Measurements from ENCODE around the gene POLR1F.
"Not testable (repeated sequence)": the region's sequence is repeated elsewhere in the genome, so short reads cannot be mapped to it uniquely, and the experiment has no call there.

The POLR1F gene, protein sequence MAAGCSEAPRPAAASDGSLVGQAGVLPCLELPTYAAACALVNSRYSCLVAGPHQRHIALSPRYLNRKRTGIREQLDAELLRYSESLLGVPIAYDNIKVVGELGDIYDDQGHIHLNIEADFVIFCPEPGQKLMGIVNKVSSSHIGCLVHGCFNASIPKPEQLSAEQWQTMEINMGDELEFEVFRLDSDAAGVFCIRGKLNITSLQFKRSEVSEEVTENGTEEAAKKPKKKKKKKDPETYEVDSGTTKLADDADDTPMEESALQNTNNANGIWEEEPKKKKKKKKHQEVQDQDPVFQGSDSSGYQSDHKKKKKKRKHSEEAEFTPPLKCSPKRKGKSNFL

DNA sequence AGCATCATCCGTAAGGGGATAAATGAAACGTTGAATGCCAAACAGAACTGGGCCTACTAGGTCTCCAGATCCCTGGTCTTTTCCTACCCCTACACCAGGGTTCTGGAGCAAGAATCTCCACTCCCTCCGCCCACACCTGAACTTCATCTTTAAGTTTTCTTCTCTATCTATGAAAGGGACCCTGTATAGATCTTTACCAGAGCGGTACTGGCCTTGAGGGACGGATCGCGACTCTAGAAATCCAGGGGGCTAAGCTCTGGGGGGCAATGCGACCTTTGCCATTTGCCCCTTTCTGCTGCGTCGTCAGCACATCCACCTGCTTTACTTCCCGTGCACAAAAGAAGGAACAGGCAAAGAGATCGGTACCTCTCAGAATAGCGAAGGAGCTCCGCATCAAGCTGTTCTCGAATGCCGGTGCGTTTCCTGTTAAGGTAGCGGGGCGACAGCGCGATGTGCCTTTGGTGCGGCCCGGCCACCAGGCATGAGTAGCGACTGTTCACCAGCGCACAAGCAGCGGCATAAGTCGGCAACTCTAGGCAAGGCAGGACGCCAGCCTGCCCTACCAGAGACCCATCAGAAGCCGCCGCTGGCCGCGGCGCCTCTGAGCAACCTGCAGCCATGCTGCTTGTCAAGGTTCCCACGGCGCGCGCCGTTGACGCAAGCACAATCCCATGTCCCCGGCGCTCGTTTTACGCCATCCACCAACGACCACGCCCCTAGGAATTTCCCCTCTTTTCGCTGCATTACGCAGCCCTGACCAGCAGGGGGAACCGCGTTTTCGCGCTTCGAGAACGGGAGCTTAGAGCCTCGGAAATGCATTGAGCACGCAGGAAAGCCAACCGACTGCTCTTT, at the start of gene POLR1F:
Gene POLR1F, minus strand, starts transcription at position 641 of the 852 bp plus-strand sequence. Its CDS starts 21 bp downstream, at position 620.
- DNase-seq (ENCODE audit: low spot score), result peak; percentile 97

DNA sequence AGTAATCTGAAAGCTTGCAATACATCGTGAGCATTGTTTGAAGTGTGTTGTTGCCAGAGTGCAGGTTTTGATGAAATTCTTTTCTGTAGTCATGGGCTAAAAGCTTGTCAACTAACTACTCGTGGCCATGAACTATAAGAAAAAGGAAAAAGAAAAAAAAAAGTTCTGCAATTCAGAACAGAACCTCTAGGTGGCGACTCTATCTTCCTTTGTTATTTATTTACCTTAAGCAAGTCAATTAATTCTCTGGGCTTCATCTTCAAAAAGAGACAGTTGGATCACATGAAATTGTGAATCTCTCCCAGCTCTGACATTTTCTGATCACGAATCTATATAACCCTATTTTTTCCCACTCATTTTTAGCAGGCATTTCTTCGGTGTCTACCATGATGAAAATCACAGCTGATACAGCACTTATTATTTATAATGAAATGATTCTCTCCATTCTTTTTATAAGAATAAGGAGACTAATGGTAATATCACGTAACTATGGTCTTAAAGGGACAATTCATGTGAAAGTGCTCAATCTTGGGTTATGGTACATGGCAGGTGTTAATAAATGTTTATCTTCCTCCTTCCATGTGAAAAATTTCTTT, 45.8 kb upstream of the POLR1F start:
- DNase-seq (ENCODE audit: low spot score), result peak; percentile 13

DNA sequence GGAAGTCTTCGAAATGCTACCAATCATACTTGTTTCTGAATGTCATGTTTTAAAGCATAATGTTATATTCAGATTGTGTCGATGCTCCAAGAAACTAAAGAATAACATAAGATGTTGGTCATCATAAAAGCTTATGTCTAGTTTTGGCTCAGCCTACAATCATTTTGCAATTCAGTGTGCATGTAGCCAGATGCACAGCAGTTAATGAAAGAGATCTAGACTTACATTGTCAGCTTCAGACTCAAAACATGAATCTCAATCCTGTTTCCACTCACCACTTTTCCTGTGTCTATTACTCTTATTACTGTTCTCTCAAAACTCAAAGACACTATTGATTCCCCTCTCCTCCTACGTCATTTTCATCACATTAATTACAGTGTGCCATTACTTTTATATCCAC, 43.2 kb upstream of the POLR1F start:
- DNase-seq (ENCODE audit: low spot score), result no peak

DNA sequence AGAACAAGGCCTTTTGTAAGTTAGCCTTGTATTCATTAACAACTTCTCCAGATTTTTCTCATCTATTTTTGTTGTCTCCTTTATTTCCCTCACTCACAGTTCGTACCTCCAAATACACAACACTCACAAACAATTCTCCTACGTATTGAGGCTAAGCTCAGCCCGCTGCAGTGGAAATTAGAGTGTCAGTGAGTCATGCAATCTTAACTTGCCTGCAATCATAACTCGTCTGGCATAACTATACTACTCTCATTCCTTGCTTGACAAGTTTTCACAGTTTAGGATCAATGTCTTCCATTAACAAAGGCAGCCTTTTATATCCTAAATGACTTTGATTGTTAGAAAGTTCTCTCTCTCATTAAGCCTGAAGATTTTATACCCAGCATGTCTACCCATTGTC, 40.8 kb upstream of the POLR1F start:
- DNase-seq (ENCODE audit: low spot score), result no peak

DNA sequence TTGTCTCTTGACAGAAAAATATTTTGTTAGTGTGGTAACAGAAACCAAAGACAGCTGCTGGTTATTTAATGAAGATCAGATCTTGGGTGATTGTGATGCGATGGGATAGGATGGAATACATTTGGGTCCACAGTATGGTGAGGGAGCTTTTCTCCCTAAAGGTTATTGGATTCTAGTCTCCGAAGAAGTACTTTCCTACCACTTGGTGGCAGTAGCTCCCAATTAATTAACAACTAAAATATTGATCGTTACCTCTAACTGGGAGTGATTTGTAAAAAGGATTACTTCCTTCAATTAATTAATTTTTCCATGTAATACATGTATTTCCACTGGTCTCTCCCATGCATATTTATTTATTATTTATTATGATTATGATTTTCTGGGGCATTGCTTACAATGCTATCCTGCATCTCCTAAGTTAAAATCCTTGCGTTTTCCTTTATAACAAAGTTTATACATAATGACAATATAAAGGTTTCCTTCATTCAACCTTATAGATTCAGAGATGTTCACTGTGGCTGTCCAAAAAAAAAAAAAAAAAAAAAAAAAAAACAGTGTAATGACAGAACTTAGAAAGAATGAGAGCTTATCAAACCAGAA, 39.0 kb upstream of the POLR1F start:
- peak; percentile 22 for DNase-seq (ENCODE audit: low spot score)

DNA sequence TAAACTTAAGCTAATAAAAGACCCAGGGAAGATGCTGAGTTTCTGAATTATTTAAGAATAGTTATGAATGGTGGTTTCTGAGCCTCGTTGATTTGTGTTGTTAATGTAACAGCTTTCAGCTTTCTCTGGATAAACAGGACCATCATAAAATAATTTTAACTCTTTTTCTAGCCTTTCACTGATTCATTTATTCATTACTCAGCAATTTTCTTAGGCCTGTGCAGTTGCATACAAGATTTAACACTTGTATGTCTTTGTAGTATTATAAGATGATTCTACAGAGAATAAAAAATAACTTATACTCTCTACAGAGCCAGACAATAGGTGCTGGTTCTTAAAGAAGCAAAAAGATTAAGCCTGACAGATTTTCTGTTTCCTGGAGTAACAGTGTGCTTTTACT, 35.2 kb upstream of the POLR1F start:
- no peak for DNase-seq (ENCODE audit: low spot score)

DNA sequence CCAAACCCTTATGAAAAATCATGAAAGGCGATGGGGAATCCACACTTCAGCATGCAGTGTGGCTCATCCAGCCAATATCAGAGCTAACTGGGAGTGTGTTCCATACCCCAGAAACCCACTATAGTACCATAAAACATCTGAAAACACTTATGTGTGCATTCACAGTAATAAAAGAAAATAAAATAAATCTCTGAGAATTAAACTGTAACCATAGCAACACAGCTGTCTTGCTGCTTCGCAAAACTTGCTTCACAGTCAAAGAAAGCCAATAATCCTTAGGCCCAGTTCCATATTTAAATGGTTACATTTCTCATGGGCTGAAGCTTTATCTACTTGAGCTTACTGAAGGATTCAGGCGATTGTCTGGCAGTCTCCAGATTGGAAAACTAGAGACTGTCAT, 19.9 kb upstream of the POLR1F start:
- no peak for DNase-seq (ENCODE audit: low spot score)

DNA sequence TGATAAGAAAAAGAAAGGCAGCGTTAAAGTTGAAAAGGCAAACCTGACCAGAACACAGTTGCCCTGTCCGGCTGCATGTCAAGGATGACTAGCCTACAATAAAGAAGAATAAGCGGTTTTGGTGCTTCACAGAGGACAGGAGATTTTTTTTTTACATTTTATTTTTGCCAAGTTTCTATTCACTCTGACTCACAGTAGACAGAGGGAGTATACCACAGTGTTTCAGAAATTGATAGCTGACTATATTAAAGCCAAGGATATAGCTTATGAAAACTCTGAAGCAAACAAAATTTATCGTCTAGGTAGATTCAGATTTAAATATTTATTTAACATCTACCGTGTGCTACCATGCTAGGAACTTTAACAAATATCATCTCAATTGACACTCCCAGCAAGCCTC, 16.9 kb upstream of the POLR1F start:
- DNase-seq (ENCODE audit: low spot score), result no peak

DNA sequence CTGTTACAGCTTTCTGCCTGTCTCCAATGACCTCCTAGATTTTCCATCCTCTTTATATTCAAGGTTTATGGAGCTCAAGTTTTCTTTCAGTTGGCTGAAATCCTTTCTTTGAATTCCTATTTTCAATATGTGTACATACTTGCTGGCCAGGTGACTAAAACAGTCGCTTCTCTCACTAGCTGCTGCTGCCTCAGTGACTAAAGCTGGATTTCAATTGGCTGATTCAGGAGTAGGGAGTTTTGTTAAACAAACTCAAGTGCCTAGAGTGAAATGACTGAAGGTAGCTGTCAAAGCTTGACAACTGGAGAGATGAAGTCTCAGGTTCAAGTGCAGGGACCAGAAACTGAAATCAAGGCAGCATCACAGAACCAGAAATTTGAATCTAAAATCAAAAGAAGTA, 6.7 kb upstream of the POLR1F start:
- DNase-seq (ENCODE audit: low spot score), result no peak

DNA sequence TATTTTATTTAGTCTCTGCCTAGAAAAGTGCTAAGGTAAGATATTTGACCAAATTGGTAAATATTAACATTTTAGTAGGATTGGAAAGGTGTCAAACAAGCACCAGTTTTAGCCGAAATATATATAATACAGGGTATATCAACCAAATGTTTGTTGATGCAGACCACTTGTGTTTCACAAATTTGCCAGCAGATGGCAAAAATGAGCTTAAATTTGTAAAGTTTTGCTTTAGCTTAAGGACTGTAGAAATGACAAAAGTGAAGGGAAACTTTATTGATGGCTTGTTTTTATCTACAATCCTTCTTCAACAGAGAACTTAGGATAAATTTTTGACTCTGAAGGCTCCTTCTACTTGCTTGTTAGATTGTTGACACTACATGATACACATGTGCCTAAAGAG, 4.8 kb upstream of the POLR1F start:
- peak; percentile 44 for DNase-seq (ENCODE audit: low spot score)

DNA sequence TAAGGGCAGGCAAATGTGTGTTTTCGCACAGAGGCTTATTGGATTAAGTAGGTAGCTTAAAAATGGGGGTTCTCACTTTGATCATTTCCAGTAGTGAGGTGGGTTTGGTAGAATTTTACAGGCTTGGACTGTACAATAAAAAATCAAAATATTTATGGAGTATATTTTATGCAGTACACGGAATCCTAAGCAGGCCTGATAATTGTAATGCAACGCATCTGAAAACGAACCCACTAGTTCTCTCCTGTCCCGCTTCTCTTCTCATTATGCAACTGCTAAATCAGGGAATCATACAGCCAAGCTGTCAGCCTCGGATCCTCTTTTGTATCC, 377 bp upstream of the POLR1F start:
- DNase-seq (ENCODE audit: low spot score), result no peak

DNA sequence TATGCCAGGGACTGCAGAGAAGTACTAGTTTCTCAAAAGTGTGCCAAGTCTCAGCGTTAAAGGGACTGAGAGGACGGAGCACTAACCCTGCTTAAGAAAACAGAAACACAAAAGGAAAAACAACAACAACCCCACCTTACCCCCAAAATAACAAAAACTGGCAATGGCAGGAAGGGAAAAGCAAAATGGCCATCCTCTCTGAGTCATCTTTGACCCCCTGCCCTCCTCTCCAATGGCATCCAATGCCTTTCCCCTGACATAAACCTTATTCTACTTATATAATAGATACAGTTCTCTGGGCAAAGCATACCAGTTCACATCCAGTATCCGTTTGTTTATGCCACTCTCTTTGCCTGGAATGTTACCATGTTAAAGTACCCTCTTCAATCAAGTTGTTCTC, 1.6 kb downstream of the POLR1F start:
- no peak for DNase-seq (ENCODE audit: low spot score)

DNA sequence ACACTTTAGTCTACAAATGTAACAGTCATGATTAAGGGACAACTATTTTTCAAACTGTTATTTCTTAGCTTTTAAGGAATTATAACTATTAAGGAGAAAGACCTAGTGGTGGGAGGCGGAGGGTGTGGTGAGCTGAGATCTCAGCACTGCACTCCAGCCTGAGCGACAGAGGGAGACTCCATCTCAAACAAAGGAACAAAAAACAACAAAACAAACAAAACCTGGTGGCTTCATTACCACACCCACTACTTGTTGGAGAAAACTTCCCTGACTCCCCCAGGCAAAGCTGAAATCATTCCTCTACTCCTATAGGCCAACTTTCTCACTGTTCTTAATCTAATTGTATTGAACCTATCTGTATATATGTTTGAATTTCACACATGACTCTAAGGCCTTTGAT, 3.2 kb downstream of the POLR1F start:
- no peak for DNase-seq (ENCODE audit: low spot score)

DNA sequence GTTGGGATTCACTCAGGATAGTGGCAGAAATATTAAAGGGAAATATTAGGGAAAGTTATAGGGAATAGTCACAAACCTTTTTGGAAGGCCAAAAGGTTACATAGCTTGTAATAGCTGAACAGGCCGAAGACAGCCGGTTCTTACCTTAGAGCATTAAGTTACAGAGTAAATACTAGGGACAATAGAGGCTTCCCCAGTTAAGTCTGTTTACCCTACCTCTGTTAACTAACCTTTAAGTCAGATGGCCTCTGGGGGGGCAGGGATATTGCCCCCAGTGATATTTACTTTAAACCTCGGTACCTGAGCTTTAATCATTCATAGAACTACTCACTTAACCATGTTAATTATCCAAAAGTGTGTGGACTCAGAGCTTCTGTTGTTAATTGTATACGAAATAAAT, 7.4 kb downstream of the POLR1F start:
- DNase-seq (ENCODE audit: low spot score), result no peak

DNA sequence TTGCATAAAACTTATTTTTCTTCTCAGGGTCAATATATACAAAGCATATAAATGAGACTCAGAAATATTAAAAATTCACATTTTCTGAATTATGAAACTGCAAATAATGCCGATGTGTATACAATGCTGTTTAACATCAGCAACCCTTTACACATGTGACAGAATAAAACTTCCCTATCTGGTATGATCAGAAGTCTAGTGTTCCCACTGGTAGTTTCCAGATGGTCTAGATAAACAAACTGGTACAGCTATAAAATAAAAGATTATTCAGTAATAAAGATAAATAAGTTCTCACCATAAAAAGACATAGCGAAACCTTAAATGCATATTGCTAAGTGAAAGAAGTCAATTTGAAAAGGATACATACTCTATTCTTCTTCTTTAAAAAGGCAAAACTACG, 7.9 kb downstream of the POLR1F start:
- no peak for DNase-seq (ENCODE audit: low spot score)

DNA sequence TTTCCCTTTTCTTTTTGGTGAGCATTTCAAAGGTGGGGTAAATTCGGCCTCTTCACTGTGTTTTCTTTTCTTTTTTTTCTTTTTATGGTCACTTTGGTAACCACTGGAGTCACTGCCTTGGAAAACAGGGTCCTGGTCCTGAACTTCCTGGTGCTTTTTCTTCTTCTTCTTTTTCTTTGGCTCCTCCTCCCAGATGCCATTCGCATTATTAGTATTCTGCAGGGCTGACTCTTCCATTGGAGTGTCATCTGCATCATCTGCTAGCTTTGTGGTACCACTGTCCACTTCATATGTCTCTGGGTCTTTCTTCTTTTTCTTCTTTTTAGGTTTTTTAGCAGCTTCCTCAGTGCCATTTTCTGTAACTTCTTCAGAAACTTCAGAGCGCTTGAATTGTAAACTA, 10.5 kb downstream of the POLR1F start:
- DNase-seq (ENCODE audit: low spot score), result no peak

DNA sequence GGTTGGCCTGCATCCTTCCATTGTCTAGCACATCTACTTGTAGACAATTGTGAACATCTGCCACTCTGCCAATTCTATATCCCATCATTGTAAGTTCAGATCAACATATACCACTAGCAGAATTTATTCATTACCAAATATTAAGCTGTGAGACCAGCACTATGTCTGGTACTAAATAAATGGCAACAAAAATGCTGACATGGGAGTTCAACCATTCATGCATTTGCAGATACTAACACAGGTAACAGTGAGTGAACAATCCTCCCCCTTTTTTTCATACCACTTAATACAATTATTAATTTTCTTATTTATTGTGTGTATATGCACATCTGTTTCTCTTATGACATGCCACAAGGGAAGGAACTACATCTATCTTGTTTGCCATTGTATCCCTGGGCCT, 11.9 kb downstream of the POLR1F start:
- DNase-seq (ENCODE audit: low spot score), result no peak

DNA sequence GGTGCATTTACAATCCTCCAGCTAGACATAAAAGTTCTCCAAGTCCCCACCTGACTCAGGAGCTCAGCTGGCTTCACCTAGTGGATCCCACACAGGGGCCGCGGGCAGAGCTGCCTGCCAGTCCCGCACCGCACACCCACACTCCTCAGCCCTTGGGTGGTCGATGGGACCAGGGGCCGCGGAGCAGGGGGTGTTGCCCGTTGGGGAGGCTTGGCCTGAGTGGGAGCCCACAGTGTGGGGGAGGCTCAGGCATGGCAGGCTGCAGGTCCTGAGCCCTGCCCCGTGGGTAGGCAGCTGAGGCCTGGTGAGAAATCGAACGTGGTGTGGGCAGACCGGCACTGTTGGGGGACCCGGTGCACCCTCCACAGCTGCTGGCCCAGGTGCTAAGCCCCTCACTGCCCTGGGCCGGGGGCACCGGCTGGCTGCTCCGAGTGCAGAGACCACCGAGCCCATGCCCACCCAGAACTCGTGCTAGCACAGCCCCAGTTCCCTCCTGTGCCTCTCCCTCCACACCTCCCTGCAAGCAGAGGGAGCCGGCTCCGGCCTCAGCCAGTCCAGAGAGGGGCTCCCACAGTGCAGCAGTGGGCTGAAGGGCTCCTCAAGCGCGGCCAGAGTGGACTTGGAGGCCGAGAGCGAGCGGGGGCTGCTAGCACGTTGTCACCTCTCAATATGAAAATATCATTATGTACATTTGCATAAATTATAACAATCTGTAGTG, 16.6 kb downstream of the POLR1F start:
- DNase-seq (ENCODE audit: low spot score), result no peak

DNA sequence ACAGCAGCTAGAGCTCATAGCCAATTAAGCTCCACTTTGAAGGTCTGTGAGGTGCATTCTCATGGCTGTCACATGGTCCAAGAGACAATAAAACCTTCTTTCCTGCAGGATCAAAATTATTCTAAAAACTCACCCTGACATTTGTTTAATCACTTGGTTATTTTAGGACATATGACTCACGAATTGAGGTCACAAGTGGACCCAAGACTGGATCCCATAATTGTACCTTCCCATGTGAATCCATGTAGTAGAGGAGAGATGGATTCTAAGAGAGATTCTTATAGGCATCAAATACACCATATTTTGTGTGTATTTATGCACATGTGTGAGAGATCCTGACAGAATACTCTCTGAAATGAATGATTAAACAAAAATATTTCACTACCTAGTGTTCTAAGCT, 18.1 kb downstream of the POLR1F start:
- no peak for DNase-seq (ENCODE audit: low spot score)

DNA sequence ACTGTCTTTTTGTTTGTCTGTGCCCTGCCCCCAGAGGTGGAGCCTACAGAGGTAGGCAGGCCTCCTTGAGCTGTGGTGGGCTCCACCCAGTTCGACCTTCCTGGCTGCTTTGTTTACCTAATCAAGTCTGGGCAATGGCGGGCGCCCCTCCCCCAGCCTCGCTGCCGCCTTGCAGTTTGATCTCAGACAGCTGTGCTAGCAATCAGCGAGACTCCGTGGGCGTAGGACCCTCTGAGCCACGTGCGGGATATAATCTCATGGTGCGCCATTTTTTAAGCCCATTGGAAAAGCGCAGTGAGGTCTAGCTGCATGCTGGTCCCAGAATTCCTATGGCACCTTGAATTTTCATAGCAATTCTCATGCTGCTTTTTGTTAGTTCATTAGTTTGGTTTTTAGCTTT, 19.7 kb downstream of the POLR1F start:
- not testable (repeated sequence) for DNase-seq (ENCODE audit: low spot score)

DNA sequence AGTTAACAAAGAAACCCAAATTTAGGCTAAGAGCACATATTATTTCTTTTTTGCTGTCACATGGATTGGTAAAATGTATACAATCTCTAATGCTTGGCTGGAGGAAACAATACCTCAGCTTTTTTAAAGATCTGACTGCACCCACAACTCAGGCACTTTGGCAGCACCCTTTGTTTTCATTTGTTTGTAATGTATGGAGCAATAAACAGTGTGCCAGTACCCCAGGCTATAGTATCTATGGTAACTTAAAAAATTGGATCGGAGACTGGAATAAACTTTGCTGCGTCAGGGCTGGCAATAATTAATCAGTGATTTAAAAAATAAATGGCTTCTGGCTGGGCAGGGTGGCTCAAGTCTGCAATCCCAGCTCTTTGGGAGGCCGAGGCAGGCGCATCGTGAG, 27.2 kb downstream of the POLR1F start:
- DNase-seq (ENCODE audit: low spot score), result no peak

DNA sequence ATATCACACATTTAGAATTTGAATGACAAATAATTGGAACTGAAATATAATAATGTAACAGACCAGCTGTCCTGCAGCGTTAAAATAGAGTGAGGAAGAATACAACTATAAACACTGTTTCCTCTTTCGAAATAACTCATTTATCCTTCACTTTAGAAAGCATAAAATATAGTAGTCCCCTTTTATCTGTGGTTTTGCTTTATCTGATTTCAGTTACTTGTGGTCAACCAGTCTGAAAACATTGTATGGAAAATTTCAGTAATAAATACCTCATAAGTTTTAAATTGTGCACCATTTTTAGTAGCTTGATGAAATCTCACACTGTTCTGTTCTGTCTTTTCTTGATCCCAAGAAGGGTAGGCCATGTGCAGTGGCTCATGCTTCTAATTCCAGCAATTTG, 31.7 kb downstream of the POLR1F start:
- DNase-seq (ENCODE audit: low spot score), result no peak
